ENCODE results near the gene NDUFB2.
A peak's percentile ranks its signal among the peaks of the same experiment; 100 is the strongest.
"Not testable (repeated sequence)": the region's sequence is repeated elsewhere in the genome, so short reads cannot be mapped to it uniquely, and the experiment has no call there.

The NDUFB2 gene

GRCh38 chr7:140659856-140660255 lies 36.7 kb upstream of the NDUFB2 start:
- no peak for TF ChIP-seq CTCF (IDR thresholded peaks at IDR 0.05; ENCODE audit: unreplicated experiment in 3 of 3)
- H3K27ac Mint-ChIP-seq, result no peak overlapping the region
- H3K27me3 Mint-ChIP-seq (ENCODE audit: low read depth), result peaks cover 8% of the 10 kb centered on the region
- H3K4me1 Mint-ChIP-seq, result peaks cover 17% of the 10 kb centered on the region
- no peak overlapping the region for H3K4me3 Mint-ChIP-seq
- no peaks in the 10 kb centered on the region for H3K36me3 Mint-ChIP-seq (ENCODE audit: low read depth)
- H3K9me3 Mint-ChIP-seq, result no peaks in the 10 kb centered on the region

- H3K36me3 Mint-ChIP-seq (ENCODE audit: low read depth), result no peaks in the 10 kb centered on the region
- no peak overlapping the region for H3K4me3 Mint-ChIP-seq
- H3K27me3 Mint-ChIP-seq (ENCODE audit: low read depth), result peaks cover 8% of the 10 kb centered on the region
- no peaks in the 10 kb centered on the region for H3K9me3 Mint-ChIP-seq
- peak in 1 of 3 experiments; percentile 12 for TF ChIP-seq CTCF (IDR thresholded peaks at IDR 0.05; ENCODE audit: unreplicated experiment in 3 of 3)
- H3K27ac Mint-ChIP-seq, result no peak overlapping the region
- H3K4me1 Mint-ChIP-seq, result peaks cover 12% of the 10 kb centered on the region
These were observed 35.4 kb upstream of the NDUFB2 start for GRCh38 chr7:140661124-140661523.

GRCh38 chr7:140662938-140663337 lies 33.6 kb upstream of the NDUFB2 start:
- H3K4me1 Mint-ChIP-seq; H3K27me3 Mint-ChIP-seq (ENCODE audit: low read depth); H3K27ac Mint-ChIP-seq; H3K4me3 Mint-ChIP-seq; H3K9me3 Mint-ChIP-seq; H3K36me3 Mint-ChIP-seq (ENCODE audit: low read depth): not testable (repeated sequence)

DNA sequence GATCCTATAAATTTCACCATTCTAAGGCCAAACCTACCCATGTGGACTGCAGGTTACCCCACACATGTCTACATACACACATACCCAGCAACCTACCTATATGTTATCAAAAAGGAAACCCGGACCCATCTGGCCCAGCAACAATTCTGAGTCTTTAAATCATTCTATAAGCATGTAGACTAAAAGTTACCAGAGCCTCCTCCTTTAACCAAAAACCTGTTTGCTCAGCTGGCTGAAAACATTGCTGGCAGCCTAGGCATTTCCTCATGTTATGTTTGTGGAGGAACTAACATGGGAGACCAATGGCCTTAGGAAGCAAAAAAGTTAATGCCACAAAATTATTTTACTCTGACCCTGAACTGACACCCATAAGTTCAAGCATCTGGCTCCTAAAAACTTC lies 29.0 kb upstream of the NDUFB2 start:
- Mint-ChIP-seq H3K36me3 (ENCODE audit: low read depth) (no peaks in the 10 kb centered on the region), H3K4me1 (peaks cover 5% of the 10 kb centered on the region), H3K4me3 (no peak overlapping the region), H3K27me3 (ENCODE audit: low read depth) (peaks cover 3% of the 10 kb centered on the region), H3K9me3 (no peaks in the 10 kb centered on the region), H3K27ac (no peak overlapping the region)
- TF ChIP-seq CTCF (IDR thresholded peaks at IDR 0.05; ENCODE audit: unreplicated experiment in 3 of 3), result no peak

DNA sequence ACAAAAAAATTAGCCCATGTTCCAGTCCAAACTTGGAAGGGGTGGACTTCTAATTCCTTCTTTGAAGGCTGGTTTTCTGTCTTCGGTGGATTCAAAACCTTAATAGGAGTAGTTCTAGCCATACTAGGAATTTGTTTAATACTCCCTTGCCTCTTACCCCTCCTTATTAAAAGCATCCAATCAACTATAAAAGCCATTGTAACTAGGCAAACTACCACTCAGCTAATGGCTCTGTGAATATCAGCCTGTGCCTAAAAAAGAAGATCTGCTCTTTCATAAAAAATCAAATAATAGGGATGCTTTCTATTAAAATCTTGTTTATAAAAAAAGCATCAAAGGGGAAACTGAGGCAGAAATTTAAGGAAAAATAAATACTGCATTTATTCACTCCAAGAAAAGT lies 27.9 kb upstream of the NDUFB2 start:
- Mint-ChIP-seq H3K27me3 (ENCODE audit: low read depth) (peaks cover 3% of the 10 kb centered on the region), H3K9me3 (no peaks in the 10 kb centered on the region), H3K4me1 (peaks cover 5% of the 10 kb centered on the region), H3K36me3 (ENCODE audit: low read depth) (no peaks in the 10 kb centered on the region), H3K27ac (no peak overlapping the region), H3K4me3 (no peak overlapping the region)
- no peak for TF ChIP-seq CTCF (IDR thresholded peaks at IDR 0.05; ENCODE audit: unreplicated experiment in 3 of 3)

GRCh38 chr7:140669352-140669751 lies 27.2 kb upstream of the NDUFB2 start:
- Mint-ChIP-seq H3K4me3 (no peak overlapping the region), H3K27me3 (ENCODE audit: low read depth) (peaks cover 3% of the 10 kb centered on the region), H3K9me3 (no peaks in the 10 kb centered on the region), H3K4me1 (peaks cover 12% of the 10 kb centered on the region), H3K36me3 (ENCODE audit: low read depth) (no peaks in the 10 kb centered on the region), H3K27ac (no peak overlapping the region)
- TF ChIP-seq CTCF (IDR thresholded peaks at IDR 0.05; ENCODE audit: unreplicated experiment in 3 of 3), result no peak

- Mint-ChIP-seq H3K4me1 (peaks cover 16% of the 10 kb centered on the region), H3K4me3 (peak overlapping the region in 2 of 3 experiments; percentile 59)
- not testable (repeated sequence) for H3K27ac Mint-ChIP-seq; H3K36me3 Mint-ChIP-seq (ENCODE audit: low read depth); H3K27me3 Mint-ChIP-seq (ENCODE audit: low read depth); H3K9me3 Mint-ChIP-seq
These were observed 26.6 kb upstream of the NDUFB2 start for GRCh38 chr7:140669862-140670261.

Measured in nephron (organoid).